CD4-positive, alpha-beta T cell treated with Interleukin-6 for 4 hours (primary cell): ENCODE data around the gene SP4.
A peak's percentile ranks its signal among the peaks of the same experiment; 100 is the strongest.

Source experiments
- DNase-seq: peaks from one replicate; pipeline ENCODE4 v3.0.0-alpha.2; 2020; ENCODE audit warnings: mixed read lengths

The SP4 gene

GRCh38 chr7:21427871-21428658 lies at the start of gene SP4:
Gene SP4 (plus strand): TSS chr7:21428083. CDS start chr7:21428252, 169 bp downstream.
- DNase-seq, result peak; percentile 95

- no peak for DNase-seq
Observed at GRCh38 chr7:21383227-21384220, 44.4 kb upstream of the SP4 start.

- DNase-seq, result no peak
Observed at GRCh38 chr7:21393937-21394336, 33.9 kb upstream of the SP4 start.

GRCh38 chr7:21401944-21402343 lies 25.9 kb upstream of the SP4 start:
- DNase-seq, result no peak

GRCh38 chr7:21407796-21408480 lies 19.9 kb upstream of the SP4 start:
- DNase-seq, result no peak

- DNase-seq, result no peak
Observed at GRCh38 chr7:21408481-21408820, 19.4 kb upstream of the SP4 start.

GRCh38 chr7:21412410-21412851 lies 15.5 kb upstream of the SP4 start:
- DNase-seq, result no peak

- DNase-seq, result no peak
Observed at GRCh38 chr7:21412957-21413356, 14.9 kb upstream of the SP4 start.

- no peak for DNase-seq
Observed at GRCh38 chr7:21413502-21413901, 14.4 kb upstream of the SP4 start.

- DNase-seq, result no peak
Observed at GRCh38 chr7:21414795-21415393, 13.0 kb upstream of the SP4 start.

GRCh38 chr7:21417647-21418046 lies 10.2 kb upstream of the SP4 start:
- no peak for DNase-seq

GRCh38 chr7:21422751-21423150 lies 5.1 kb upstream of the SP4 start:
- no peak for DNase-seq

GRCh38 chr7:21425290-21425689 lies 2.6 kb upstream of the SP4 start:
- DNase-seq, result no peak

GRCh38 chr7:21426286-21427181 lies 1.3 kb upstream of the SP4 start:
- DNase-seq, result no peak

- peak; percentile 100 for DNase-seq
Observed at GRCh38 chr7:21427182-21427870, 557 bp upstream of the SP4 start.

- no peak for DNase-seq
Observed at GRCh38 chr7:21428659-21428941, 717 bp downstream of the SP4 start.

- DNase-seq, result no peak
Observed at GRCh38 chr7:21429021-21429420, 1.1 kb downstream of the SP4 start.

GRCh38 chr7:21429786-21430574 lies 2.1 kb downstream of the SP4 start:
- DNase-seq, result no peak

GRCh38 chr7:21430575-21430954 lies 2.7 kb downstream of the SP4 start:
- no peak for DNase-seq

GRCh38 chr7:21443149-21443841 lies 15.4 kb downstream of the SP4 start:
- DNase-seq, result no peak
